Endothelial cell of umbilical vein (primary cell): ENCODE results near the gene CRLF1. TPM values are rescaled to one million over a fixed set of nuclear protein-coding genes. Genes with fewer than 3 reads are reported as not detected.

ENCODE experiments used
- BruUV-seq: library from RNA; stranded (reverse); fragments of 400-500 nt; replicated peaks from 2 replicates; lab custom pipeline; 2021; lab: Mats Ljungman, UMichigan
- CTCF ChIA-PET: fragments of 300-600, 350-600 bp; sonication (Branson Sonifier 250); formaldehyde crosslinking; loops from one replicate; lab custom pipeline; 2021; ENCODE audit warnings: antibody characterized with exemption, inconsistent platforms; lab: Charles Lee
- POLR2A ChIA-PET: fragments of 300-600, 350-600 bp; sonication (Branson Sonifier 250); formaldehyde crosslinking; loops from one replicate; lab custom pipeline; 2021; ENCODE audit warnings: antibody characterized with exemption, inconsistent platforms; lab: Charles Lee
- DNase-seq: peaks from one replicate; pipeline ENCODE4 v3.0.0-alpha.2; 2011; ENCODE audit warnings: low read depth, low spot score
- FAIRE-seq: peaks from 2 replicates; lab custom pipeline; 2011; peaks lifted over from hg19 to GRCh38; lab: Jason Lieb, UNC
- H2AFZ ChIP-seq: 2 replicates; pipeline ENCODE4 v1.6.0; 2012; ENCODE audit warnings: low read depth, low read length, control low read depth, inconsistent platforms
- H3K27ac ChIP-seq: 2 replicates; pipeline ENCODE4 v1.5.1; 2011; ENCODE audit warnings: low read depth, mild to moderate bottlenecking, control low read depth, low read length, moderate library complexity; ENCODE audit not compliant: insufficient read depth
- H3K27me3 ChIP-seq, 2 experiments: 2 replicates each; pipeline versions ENCODE4 v1.6.0 to v1.6.1; 2011; ENCODE audit warnings: low read length in 2 of 2, mixed read lengths in 1 of 2; ENCODE audit not compliant: control insufficient read depth in 2 of 2, insufficient read depth in 2 of 2
- H3K36me3 ChIP-seq, 2 experiments: 2 replicates in 1 of 2; 3 replicates in 1 of 2; pipeline ENCODE4 v1.5.1; 2011; ENCODE audit warnings: low read length in 2 of 2, mild to moderate bottlenecking in 1 of 2, moderate library complexity in 1 of 2; ENCODE audit not compliant: control insufficient read depth in 2 of 2, insufficient read depth in 2 of 2; ENCODE audit errors: extremely low read depth in 1 of 2
- H3K4me1 ChIP-seq: 3 replicates; pipeline ENCODE4 v1.5.1; 2011; ENCODE audit warnings: mild to moderate bottlenecking, low read length; ENCODE audit not compliant: control insufficient read depth, insufficient read depth; ENCODE audit errors: extremely low read depth
- H3K4me2 ChIP-seq: 2 replicates; pipeline ENCODE4 v1.6.1; 2011; ENCODE audit warnings: low read length, control low read depth, mixed read lengths; ENCODE audit not compliant: insufficient read depth
- H3K4me3 ChIP-seq, 3 experiments: fragments of 200-600 bp in 1 of 3; sonication (generic), shearing (Covaris generic) in 1 of 3; replicated peaks in 1 of 3; 2 replicates each; pipeline ENCODE4 v1.5.1; 2011 to 2016; ENCODE audit warnings: control low read depth in 3 of 3, low read length in 3 of 3, mild to moderate bottlenecking in 2 of 3, inconsistent platforms in 1 of 3, low read depth in 1 of 3, moderate library complexity in 1 of 3; ENCODE audit not compliant: insufficient read depth in 1 of 3
- H3K79me2 ChIP-seq: 2 replicates; pipeline ENCODE4 v1.6.0; 2012; ENCODE audit warnings: low read length, inconsistent platforms; ENCODE audit not compliant: control insufficient read depth, insufficient read depth
- H3K9ac ChIP-seq: replicated peaks from 2 replicates; pipeline ENCODE3; 2011; ENCODE audit warnings: low read length, control low read depth; ENCODE audit not compliant: insufficient read depth; ENCODE audit errors: extremely low read depth
- H3K9me1 ChIP-seq: replicated peaks from 3 replicates; pipeline ENCODE4 v1.6.0; 2011; ENCODE audit warnings: mild to moderate bottlenecking, low read length; ENCODE audit not compliant: control insufficient read depth, insufficient read depth; ENCODE audit errors: extremely low read depth
- H3K9me3 ChIP-seq: replicated peaks from 2 replicates; pipeline ENCODE4 v1.5.1; 2012; ENCODE audit warnings: low read length, inconsistent platforms; ENCODE audit not compliant: control insufficient read depth, insufficient read depth
- H4K20me1 ChIP-seq: replicated peaks from 2 replicates; pipeline ENCODE3; 2011; ENCODE audit warnings: mild to moderate bottlenecking, low read length; ENCODE audit not compliant: control insufficient read depth, insufficient read depth; ENCODE audit errors: extremely low read depth
- EZH2 ChIP-seq: IDR thresholded peaks from 2 replicates; pipeline ENCODE4 v1.6.1; 2012; ENCODE audit warnings: borderline replicate concordance, low read depth, mild to moderate bottlenecking, moderate library complexity, low read length, inconsistent platforms; ENCODE audit not compliant: severe bottlenecking
- FOS ChIP-seq: IDR thresholded peaks from 2 replicates; pipeline ENCODE4 v1.6.1; 2011; ENCODE audit warnings: mild to moderate bottlenecking, low read length, moderate library complexity, borderline replicate concordance; ENCODE audit not compliant: insufficient read depth
- GATA2 ChIP-seq: IDR thresholded peaks from 2 replicates; pipeline ENCODE4 v1.7.0; 2011; ENCODE audit warnings: low read depth, mild to moderate bottlenecking, moderate library complexity, mixed read lengths, low read length; ENCODE audit not compliant: insufficient read length, insufficient read depth
- JUN ChIP-seq: IDR thresholded peaks from 2 replicates; pipeline ENCODE4 v1.6.1; 2011; ENCODE audit warnings: borderline replicate concordance, low read depth; ENCODE audit not compliant: insufficient read length, insufficient read depth
- MAX ChIP-seq: IDR thresholded peaks from 2 replicates; pipeline ENCODE4 v1.6.1; 2011; ENCODE audit not compliant: insufficient read depth, insufficient read length
- MYC ChIP-seq: IDR thresholded peaks from one replicate; pipeline ENCODE4 v1.6.1; 2011; ENCODE audit warnings: mild to moderate bottlenecking, low read depth, low read length
- POLR2A ChIP-seq: IDR thresholded peaks from 2 replicates; pipeline ENCODE4 v1.6.1; 2012; ENCODE audit warnings: low read depth, mild to moderate bottlenecking, control low read depth, low read length
- POLR2AphosphoS5 ChIP-seq: IDR thresholded peaks from 2 replicates; pipeline ENCODE4 v1.6.1; 2012; ENCODE audit warnings: low read depth, mild to moderate bottlenecking, control low read depth, low read length, moderate library complexity; ENCODE audit not compliant: insufficient read depth
- dilution Hi-C: fragments of 300-500 bp; cut with MboI; formaldehyde crosslinking; loops from one replicate; pipeline ENCODE4 v1.15.0; 2019; ENCODE audit warnings: low sequenced_read_pairs; ENCODE audit not compliant: extremely low pct_ligation_motif_present
- intact Hi-C: fragments of 100-400 bp; cut with micrococcal nuclease; formaldehyde crosslinking; loops from one replicate; pipeline ENCODE4 v1.10.0; 2022
- polyA plus RNA-seq, 4 experiments: library from polyadenylated mRNA; depleted of rRNA in 3 of 4; stranded (reverse) in 3 of 4; unstranded in 1 of 4; fragments of >200 nt; gene quantifications; 2 replicates each; pipeline versions ENCODE4 v1.2.1 to v1.2.3, GENCODE V29; 2011 to 2012; ENCODE audit warnings: missing spikeins in 1 of 4
- total RNA-seq: library from RNA; stranded (reverse); gene quantifications from 2 replicates; pipeline ENCODE4 v1.2.3, GENCODE V29; 2021
- TF ChIP-seq, protein P1 (sequence below), 2 donors: IDR thresholded peaks; 1 replicate in 1 of 2; 2 replicates in 1 of 2; pipeline ENCODE4 v1.5.1; 2011; ENCODE audit warnings: low read length in 2 of 2, mild to moderate bottlenecking in 2 of 2, moderate library complexity in 2 of 2, control low read depth in 1 of 2, inconsistent platforms in 1 of 2, low read depth in 1 of 2; ENCODE audit not compliant: insufficient read depth in 1 of 2; ENCODE audit errors: extremely low read depth in 1 of 2

Gene CRLF1
- total and polyA plus RNA-seq, 2 donors (not counting 3 experiments of a cell fraction or from before 2014, with no cell fraction given), result 0.18 TPM; not detected in 1

- H3K9me1 ChIP-seq, result no peaks in the 10 kb centered on the region
- no peak for DNase-seq
- intact Hi-C loops (loop anchor here (1.0 to 2.0 kb wide), 2 partner anchors 15 to 26 kb away; no protein-coding TSS in a partner anchor), dilution Hi-C loops (no loop called here)
- ChIA-PET CTCF (interaction anchor here (1.2 kb wide), 1 partner anchor 13 kb away, joined by 8 read pairs; no protein-coding TSS in a partner anchor), POLR2A (no interaction called here)
- no peak for FAIRE-seq
- no peak overlapping the region for H3K4me2 ChIP-seq
- no peaks in the 10 kb centered on the region for H4K20me1 ChIP-seq
- TF ChIP-seq, protein P1, sequence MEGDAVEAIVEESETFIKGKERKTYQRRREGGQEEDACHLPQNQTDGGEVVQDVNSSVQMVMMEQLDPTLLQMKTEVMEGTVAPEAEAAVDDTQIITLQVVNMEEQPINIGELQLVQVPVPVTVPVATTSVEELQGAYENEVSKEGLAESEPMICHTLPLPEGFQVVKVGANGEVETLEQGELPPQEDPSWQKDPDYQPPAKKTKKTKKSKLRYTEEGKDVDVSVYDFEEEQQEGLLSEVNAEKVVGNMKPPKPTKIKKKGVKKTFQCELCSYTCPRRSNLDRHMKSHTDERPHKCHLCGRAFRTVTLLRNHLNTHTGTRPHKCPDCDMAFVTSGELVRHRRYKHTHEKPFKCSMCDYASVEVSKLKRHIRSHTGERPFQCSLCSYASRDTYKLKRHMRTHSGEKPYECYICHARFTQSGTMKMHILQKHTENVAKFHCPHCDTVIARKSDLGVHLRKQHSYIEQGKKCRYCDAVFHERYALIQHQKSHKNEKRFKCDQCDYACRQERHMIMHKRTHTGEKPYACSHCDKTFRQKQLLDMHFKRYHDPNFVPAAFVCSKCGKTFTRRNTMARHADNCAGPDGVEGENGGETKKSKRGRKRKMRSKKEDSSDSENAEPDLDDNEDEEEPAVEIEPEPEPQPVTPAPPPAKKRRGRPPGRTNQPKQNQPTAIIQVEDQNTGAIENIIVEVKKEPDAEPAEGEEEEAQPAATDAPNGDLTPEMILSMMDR (IDR thresholded peaks at IDR 0.05; ENCODE audit: extremely low read depth in 1 of 2, insufficient read depth in 1 of 2, low read depth in 1 of 2, low read length in 2 of 2), result no peak
- TF ChIP-seq POLR2AphosphoS5 (no peak), POLR2A (no peak), GATA2 (no peak), FOS (no peak), MYC (no peak), EZH2 (no peak), MAX (no peak), JUN (no peak)
- no peaks in the 10 kb centered on the region for H3K27me3 ChIP-seq
- no peak overlapping the region for H3K27ac ChIP-seq
- H3K9ac ChIP-seq, result no peak overlapping the region
- H3K4me3 ChIP-seq, result no peak overlapping the region
- H2AFZ ChIP-seq, result no peak overlapping the region
- BruUV-seq, result no TSS peak
- H3K9me3 ChIP-seq, result no peaks in the 10 kb centered on the region
- no peaks in the 10 kb centered on the region for H3K79me2 ChIP-seq
- H3K4me1 ChIP-seq, result peaks cover 4% of the 10 kb centered on the region
- no peaks in the 10 kb centered on the region for H3K36me3 ChIP-seq
Measured at GRCh38 chr19:18635831-18636182, 29.2 kb upstream of the CRLF1 start.
